ENCODE measurements around the gene PPP1R14D. TPM values are rescaled to one million over a fixed set of nuclear protein-coding genes. Genes with fewer than 3 reads are reported as not detected.

The PPP1R14D gene
- total RNA-seq, 1 experiment from 2014 or later, result 0.65 TPM

GRCh38 chr15:40789999-40790398 is 38.5 kb downstream of the PPP1R14D start:
- TF ChIP-seq CTCF (conservative IDR thresholded peaks at IDR 0.05) (no peak), EZH2 (IDR thresholded peaks at IDR 0.05; ENCODE audit: low read depth) (no peak)
- Histone ChIP-seq H2AFZ (no peak overlapping the region), H3K27ac (peak overlapping the region; percentile 88), H3K4me3 (no peak overlapping the region), H3K27me3 (ENCODE audit: insufficient read depth, low read depth) (no peaks in the 10 kb centered on the region), H3K4me1 (replicated peaks; ENCODE audit: insufficient read depth) (peaks cover 95% of the 10 kb centered on the region), H3K9me2 (ENCODE audit: insufficient read depth) (no peaks in the 10 kb centered on the region), H4K20me1 (ENCODE audit: insufficient read depth) (no peaks in the 10 kb centered on the region), H3K9me3 (ENCODE audit: insufficient read depth, low read depth) (no peaks in the 10 kb centered on the region), H3F3A (ENCODE audit: insufficient read depth, low read depth) (peaks cover 70% of the 10 kb centered on the region), H3K4me2 (no peak overlapping the region), H3K79me2 (ENCODE audit: low read depth) (peaks cover 46% of the 10 kb centered on the region), H3K36me3 (ENCODE audit: low read depth) (no peaks in the 10 kb centered on the region)
- POLR2A ChIA-PET (ENCODE audit: unreplicated experiment), result no interaction called here
- intact Hi-C loops (cut with micrococcal nuclease; ENCODE audit: unreplicated experiment), result no loop called here
- no TSS peak for BruUV-seq (replicated peaks)
- no peak for DNase-seq
- CTCF ChIA-PET, result interaction anchor here (0.7 kb wide), 1 partner anchor 56 kb away, joined by 11 read pairs; no protein-coding TSS in a partner anchor

- TF ChIP-seq EZH2 (IDR thresholded peaks at IDR 0.05; ENCODE audit: low read depth) (no peak), CTCF (conservative IDR thresholded peaks at IDR 0.05) (no peak)
- CTCF ChIA-PET, result interaction anchor here (0.7 kb wide), 1 partner anchor 34 kb away, joined by 4 read pairs; no protein-coding TSS in a partner anchor
Observed at GRCh38 chr15:40789119-40789518, 39.4 kb downstream of the PPP1R14D start.

GRCh38 chr15:40787991-40788390 is 40.5 kb downstream of the PPP1R14D start:
- DNase-seq, result no peak
- ChIA-PET CTCF (interaction anchor here (0.7 to 1.5 kb wide), 3 partner anchors 70 to 104 kb away, joined by 3 to 7 read pairs (median 4); no protein-coding TSS in a partner anchor), POLR2A (ENCODE audit: unreplicated experiment) (interaction anchor here (0.6 to 0.9 kb wide), 4 partner anchors 19 to 358 kb away, joined by 3 to 5 read pairs (median 4); partner anchors contain the start of genes DNAJC17 and SPINT1)
- no TSS peak for BruUV-seq (replicated peaks)
- H3K36me3 ChIP-seq (ENCODE audit: low read depth), result no peaks in the 10 kb centered on the region
- H4K20me1 ChIP-seq (ENCODE audit: insufficient read depth), result no peaks in the 10 kb centered on the region
- no peaks in the 10 kb centered on the region for H3K9me3 ChIP-seq (ENCODE audit: insufficient read depth, low read depth)
- no peaks in the 10 kb centered on the region for H3K27me3 ChIP-seq (ENCODE audit: insufficient read depth, low read depth)
- peak overlapping the region; percentile 39; the same call in 1 of the 2 replicates for H3K4me3 ChIP-seq
- H2AFZ ChIP-seq, result no peak overlapping the region
- H3K27ac ChIP-seq, result peak overlapping the region; percentile 98
- intact Hi-C loops (cut with micrococcal nuclease; ENCODE audit: unreplicated experiment), result loop anchor here (1.0 kb wide), 6 partner anchors 19 to 104 kb away; partner anchors contain the start of genes C15orf62, DNAJC17 and ZFYVE19
- H3F3A ChIP-seq (ENCODE audit: insufficient read depth, low read depth), result peaks cover 68% of the 10 kb centered on the region
- peak overlapping the region; percentile 68 for H3K4me2 ChIP-seq
- peaks cover 62% of the 10 kb centered on the region for H3K79me2 ChIP-seq (ENCODE audit: low read depth)
- TF ChIP-seq CTCF (conservative IDR thresholded peaks at IDR 0.05) (no peak), EZH2 (IDR thresholded peaks at IDR 0.05; ENCODE audit: low read depth) (no peak)
- H3K9me2 ChIP-seq (ENCODE audit: insufficient read depth), result no peaks in the 10 kb centered on the region
- H3K4me1 ChIP-seq (replicated peaks; ENCODE audit: insufficient read depth), result peaks cover 85% of the 10 kb centered on the region

More at GRCh38 chr15:40789119-40789518, 39.4 kb downstream of the PPP1R14D start:
- Histone ChIP-seq H3K9me2 (ENCODE audit: insufficient read depth) (no peaks in the 10 kb centered on the region), H3F3A (ENCODE audit: insufficient read depth, low read depth) (peaks cover 76% of the 10 kb centered on the region), H3K4me1 (replicated peaks; ENCODE audit: insufficient read depth) (peaks cover 96% of the 10 kb centered on the region), H3K36me3 (ENCODE audit: low read depth) (no peaks in the 10 kb centered on the region), H4K20me1 (ENCODE audit: insufficient read depth) (no peaks in the 10 kb centered on the region), H3K79me2 (ENCODE audit: low read depth) (peaks cover 55% of the 10 kb centered on the region), H3K9me3 (ENCODE audit: insufficient read depth, low read depth) (no peaks in the 10 kb centered on the region), H2AFZ (no peak overlapping the region), H3K27ac (peak overlapping the region; percentile 98), H3K4me3 (no peak overlapping the region), H3K4me2 (peak overlapping the region; percentile 34; the same call in 1 of the 2 replicates), H3K27me3 (ENCODE audit: insufficient read depth, low read depth) (no peaks in the 10 kb centered on the region)
- intact Hi-C loops (cut with micrococcal nuclease; ENCODE audit: unreplicated experiment), result no loop called here
- no peak for DNase-seq
- POLR2A ChIA-PET (ENCODE audit: unreplicated experiment), result no interaction called here
- no TSS peak for BruUV-seq (replicated peaks)
